Pancreas (tissue), 10 donors: ENCODE data around the gene NRP2. TPM values are rescaled to one million over a fixed set of nuclear protein-coding genes. Genes with fewer than 3 reads are reported as not detected.

Experiments used
- ATAC-seq, 4 donors: fragments of 200-7000 bp; cut with Tn5 transposase; one replicate each; pipeline versions ENCODE4 v1.8.0 to v1.9.1; 2020; ENCODE audit warnings: mild to moderate bottlenecking in 4 of 4, moderate library complexity in 4 of 4
- DNase-seq, 6 donors: peaks; one replicate each; pipeline ENCODE4 v3.0.0-alpha.2; 2020
- FAIRE-seq: peaks from 2 replicates; lab custom pipeline; 2012; peaks lifted over from hg19 to GRCh38; lab: Jason Lieb, UNC
- H3K27ac ChIP-seq, 4 donors: fragments of 200-600 bp; sonication (generic); 1 replicate in 3 of 4; 2 replicates in 1 of 4; pipeline versions ENCODE4 v1.5.0 to v1.8.0; 2020
- H3K27me3 ChIP-seq, 4 donors: fragments of 200-600 bp; one replicate each; pipeline ENCODE4 v1.8.0; 2021
- H3K36me3 ChIP-seq, 3 donors: fragments of 200-600 bp; sonication (generic) in 1 of 3; one replicate each; pipeline versions ENCODE4 v1.5.0 to v1.8.0; 2020 to 2021
- H3K4me1 ChIP-seq, 3 donors: fragments of 200-600 bp; one replicate each; pipeline ENCODE4 v1.8.0; 2021
- H3K4me3 ChIP-seq, 4 donors: fragments of 200-600 bp; sonication (generic) in 2 of 4; one replicate each; pipeline versions ENCODE4 v1.5.0 to v1.8.0; 2020 to 2021
- H3K9me3 ChIP-seq, 4 donors: fragments of 200-600 bp; one replicate each; pipeline ENCODE4 v1.8.0; 2021
- WGBS, 2 donors: extraction: QIAGEN DNeasy Blood & Tissue Kit; methylation state at CpG; one replicate each; pipeline ENCODE4 v1.1.7; 2013; 5-methylcytosine and 5-hydroxymethylcytosine counted together
- intact Hi-C, 3 donors: fragments of 100-400 bp; cut with DNase I; formaldehyde crosslinking; loops; one replicate each; pipeline versions ENCODE4 v1.11.1 to v1.14.2; 2022
- polyA plus RNA-seq, 2 donors: library from polyadenylated mRNA; stranded (reverse); fragments of 200-250 nt; gene quantifications; one replicate each; pipeline ENCODE4 v1.2.3, GENCODE V29; 2013
- total RNA-seq, 6 donors: library from RNA; stranded (reverse); fragmentation: NEBNext Ultra II Directional in 4 of 6; extraction: Animal tissue kit (Norgen Biotek cat#: 25700) in 4 of 6; gene quantifications; one replicate each; pipeline versions ENCODE4 v1.2.1 to v1.2.4, GENCODE V29; 2021 to 2023
- TF ChIP-seq, protein P1 (sequence below), 4 donors: fragments of 200-600 bp; sonication (generic) in 3 of 4; IDR thresholded peaks; one replicate each; pipeline versions ENCODE4 v1.5.0 to v1.8.0; 2021; ENCODE audit warnings: antibody characterized with exemption in 4 of 4
- donor health status: healthy with polysubstance abuse.
- donor health status: DM: no; HTN: no; CAD: no; lungs with moderate emphysema.
- donor health status: DM: no; HTN: no; CAD: no.
- donor health status: control.
- donor health status: control.
- donor health status: Bipolar disorder and iron deficiency.
- donor health status: DM: yes; HTN: yes; CAD: no.
- donor health status: DM: no; HTN: no; CAD: no.
- donor health status: DM: no; HTN: no; CAD: no.
- donor health status: DM: yes; HTN: yes; CAD: no.

The NRP2 gene
- total and polyA plus RNA-seq, 8 donors: 0.65 to 11.0 (median 1.6) TPM

DNA sequence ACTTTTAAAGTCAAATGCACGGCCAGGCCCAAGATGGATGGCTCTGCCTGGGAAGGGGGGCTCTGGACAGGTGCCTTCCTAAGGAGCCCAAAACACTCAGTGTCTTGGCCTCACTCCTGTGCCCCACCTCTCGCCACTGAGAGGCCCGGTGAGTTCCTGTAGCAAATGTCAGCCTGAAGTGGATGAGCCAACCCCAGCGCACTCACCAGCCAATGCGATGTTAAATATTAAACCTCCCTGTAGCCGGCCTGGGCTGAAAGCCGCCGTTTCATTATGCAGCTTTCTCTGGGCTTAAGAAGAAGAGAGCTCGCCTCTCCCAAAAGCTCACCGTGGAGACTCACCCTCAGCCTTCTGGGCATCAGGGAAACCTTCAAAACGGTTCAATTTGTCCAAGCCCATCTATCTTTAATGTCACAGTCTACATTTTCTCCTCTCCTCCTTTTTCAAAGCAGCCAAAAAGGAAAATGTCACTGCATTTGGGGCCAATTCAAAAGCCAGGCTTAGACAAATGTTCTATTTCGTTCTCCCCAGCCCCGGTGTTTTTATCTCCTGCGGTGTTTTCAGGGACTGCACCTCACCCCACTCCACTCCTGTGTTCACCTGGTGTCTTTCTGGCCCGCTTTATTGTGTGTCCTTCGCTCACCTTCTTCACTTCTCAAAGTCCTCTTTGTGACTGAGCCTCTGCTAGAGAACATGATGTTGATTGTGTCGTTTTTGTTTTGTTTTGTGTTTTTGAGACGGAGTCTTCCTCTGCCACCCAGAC lies 124.0 kb downstream of the NRP2 start:
- ATAC-seq (peak; percentile 95 to 99 (median 98)), DNase-seq (peak; percentile 64 to 88 (median 71)), FAIRE-seq (no peak)
- Histone ChIP-seq H3K4me3 (no peak overlapping the region), H3K4me1 (peaks cover 0 to 9% (median 4%) of the 10 kb centered on the region in 3 donors), H3K36me3 (no peaks in the 10 kb centered on the region), H3K27ac (peak overlapping the region in 3 of 4 donors; percentile 22 to 59 (median 23)), H3K27me3 (no peaks in the 10 kb centered on the region), H3K9me3 (no peaks in the 10 kb centered on the region)
- intact Hi-C loops: no loop called here
- WGBS, 2 donors: 16 to 23% methylated on average over 18 of the region's 18 CpGs
- TF ChIP-seq, protein P1, sequence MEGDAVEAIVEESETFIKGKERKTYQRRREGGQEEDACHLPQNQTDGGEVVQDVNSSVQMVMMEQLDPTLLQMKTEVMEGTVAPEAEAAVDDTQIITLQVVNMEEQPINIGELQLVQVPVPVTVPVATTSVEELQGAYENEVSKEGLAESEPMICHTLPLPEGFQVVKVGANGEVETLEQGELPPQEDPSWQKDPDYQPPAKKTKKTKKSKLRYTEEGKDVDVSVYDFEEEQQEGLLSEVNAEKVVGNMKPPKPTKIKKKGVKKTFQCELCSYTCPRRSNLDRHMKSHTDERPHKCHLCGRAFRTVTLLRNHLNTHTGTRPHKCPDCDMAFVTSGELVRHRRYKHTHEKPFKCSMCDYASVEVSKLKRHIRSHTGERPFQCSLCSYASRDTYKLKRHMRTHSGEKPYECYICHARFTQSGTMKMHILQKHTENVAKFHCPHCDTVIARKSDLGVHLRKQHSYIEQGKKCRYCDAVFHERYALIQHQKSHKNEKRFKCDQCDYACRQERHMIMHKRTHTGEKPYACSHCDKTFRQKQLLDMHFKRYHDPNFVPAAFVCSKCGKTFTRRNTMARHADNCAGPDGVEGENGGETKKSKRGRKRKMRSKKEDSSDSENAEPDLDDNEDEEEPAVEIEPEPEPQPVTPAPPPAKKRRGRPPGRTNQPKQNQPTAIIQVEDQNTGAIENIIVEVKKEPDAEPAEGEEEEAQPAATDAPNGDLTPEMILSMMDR (IDR thresholded peaks at IDR 0.05): no peak

DNA sequence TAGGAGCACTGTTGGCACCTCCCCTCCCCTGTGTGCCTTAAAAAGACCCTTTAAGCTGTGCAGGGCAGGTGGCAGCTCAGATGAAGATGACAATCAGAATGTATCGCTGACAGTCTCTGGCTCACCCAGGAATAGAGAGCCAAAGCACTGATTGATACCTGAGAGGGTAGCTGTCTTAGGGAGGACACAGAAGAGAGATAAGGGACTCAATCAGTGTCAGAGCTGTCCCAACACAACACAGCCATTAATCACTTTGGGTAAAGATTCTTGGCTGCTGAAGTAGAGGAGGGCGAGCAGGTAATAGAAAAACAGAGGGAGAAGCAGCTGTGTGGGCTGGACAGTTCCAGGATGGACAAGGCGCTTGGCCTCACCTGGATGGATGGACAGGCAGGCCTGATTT lies 124.9 kb downstream of the NRP2 start:
- TF ChIP-seq, protein P1 (IDR thresholded peaks at IDR 0.05): no peak
- Histone ChIP-seq H3K9me3 (no peaks in the 10 kb centered on the region), H3K36me3 (no peaks in the 10 kb centered on the region), H3K27me3 (no peaks in the 10 kb centered on the region), H3K4me3 (no peak overlapping the region), H3K4me1 (peaks cover 0 to 9% (median 4%) of the 10 kb centered on the region in 3 donors), H3K27ac (no peak overlapping the region)
- DNase-seq (no peak), FAIRE-seq (no peak), ATAC-seq (no peak)
- WGBS, 2 donors: 84 to 85% methylated on average over 3 of the region's 3 CpGs
- intact Hi-C loops: no loop called here

DNA sequence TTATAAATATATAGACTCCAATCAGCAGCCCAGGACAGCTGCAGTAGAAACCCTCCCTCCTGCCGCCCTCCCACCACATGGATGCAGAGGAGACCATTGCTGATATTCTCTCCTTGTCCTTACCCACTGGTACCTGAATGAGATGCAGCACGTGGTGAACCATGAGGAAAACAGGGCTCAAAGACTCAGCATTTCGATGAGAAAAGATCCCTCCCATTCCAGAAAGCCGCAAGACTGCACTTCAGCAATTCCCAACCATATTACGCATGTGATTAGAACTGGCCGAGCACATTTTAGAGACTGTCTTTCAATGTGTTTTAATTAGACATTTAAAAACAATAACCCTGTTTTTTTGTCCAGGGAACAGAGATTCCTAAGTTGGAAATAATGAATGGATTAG lies 125.5 kb downstream of the NRP2 start:
- no peak for DNase-seq
- H3K4me3 ChIP-seq: no peak overlapping the region
- FAIRE-seq: no peak
- no peaks in the 10 kb centered on the region for H3K36me3 ChIP-seq
- H3K27me3 ChIP-seq: no peaks in the 10 kb centered on the region
- ATAC-seq: no peak
- no peaks in the 10 kb centered on the region for H3K9me3 ChIP-seq
- H3K4me1 ChIP-seq: peaks cover 0 to 9% (median 4%) of the 10 kb centered on the region in 3 donors
- 80 to 81% methylated on average over 6 of the region's 6 CpGs for WGBS, 2 donors
- TF ChIP-seq, protein P1 (IDR thresholded peaks at IDR 0.05): no peak
- H3K27ac ChIP-seq: no peak overlapping the region
- intact Hi-C loops: no loop called here

DNA sequence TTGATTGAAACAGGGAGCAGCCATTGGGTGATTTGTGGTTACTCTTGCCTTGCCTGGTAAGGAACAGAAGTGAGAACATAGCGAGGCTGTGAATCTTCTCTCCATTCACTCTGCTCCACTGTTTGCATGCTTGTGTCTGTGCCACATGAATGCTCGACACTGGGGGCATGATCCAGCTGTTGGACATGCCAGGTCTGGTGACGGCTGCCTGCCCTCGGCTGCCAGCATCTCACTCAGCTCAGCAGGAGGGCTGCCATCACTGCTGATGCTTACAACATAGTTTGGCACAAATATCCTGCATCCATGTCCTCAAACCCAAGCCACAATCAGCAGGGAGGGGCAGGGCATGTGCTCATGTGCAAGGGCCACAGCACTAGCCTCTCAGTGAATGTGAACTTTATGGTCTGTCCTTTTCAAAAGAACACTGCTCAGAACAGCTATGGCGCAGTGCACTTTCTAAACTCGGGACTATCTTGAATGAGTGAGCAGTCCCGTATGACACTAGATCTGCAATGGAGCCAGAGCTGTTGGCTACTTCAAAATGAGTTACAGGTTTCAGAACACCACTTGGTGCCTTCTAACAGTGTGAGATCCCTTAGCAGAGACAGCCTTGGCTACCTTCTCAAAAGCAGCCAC lies 126.3 kb downstream of the NRP2 start:
- TF ChIP-seq, protein P1 (IDR thresholded peaks at IDR 0.05): no peak
- Histone ChIP-seq H3K9me3 (no peaks in the 10 kb centered on the region), H3K4me1 (peaks cover 0 to 9% (median 4%) of the 10 kb centered on the region in 3 donors), H3K36me3 (no peaks in the 10 kb centered on the region), H3K4me3 (no peak overlapping the region), H3K27ac (no peak overlapping the region), H3K27me3 (no peaks in the 10 kb centered on the region)
- ATAC-seq: no peak
- FAIRE-seq: no peak
- no peak for DNase-seq
- intact Hi-C loops: no loop called here
- WGBS, 2 donors: 75 to 86% methylated on average over 7 of the region's 7 CpGs
